Mesothelial cell of epicardium (in vitro differentiated cells): Measurements from ENCODE around the gene UBXN6. TPM values are rescaled to one million over a fixed set of nuclear protein-coding genes. Genes with fewer than 3 reads are reported as not detected.

Experiments
- DNase-seq, 2 experiments: peaks; one replicate each; pipeline ENCODE4 v3.0.0; 2021; ENCODE audit warnings: low spot score in 2 of 2; ENCODE audit not compliant: unreplicated experiment in 2 of 2
- H3K27ac Mint-ChIP-seq: 2 replicates; pipeline ENCODE4 v1.8.0; 2021; ENCODE audit warnings: mixed read lengths
- H3K27me3 Mint-ChIP-seq: 2 replicates; pipeline ENCODE4 v1.8.0; 2021; ENCODE audit warnings: low read depth, mixed read lengths
- H3K36me3 Mint-ChIP-seq: 2 replicates; pipeline ENCODE4 v1.8.0; 2021; ENCODE audit warnings: mixed read lengths
- H3K4me1 Mint-ChIP-seq: 2 replicates; pipeline ENCODE4 v1.8.0; 2021; ENCODE audit warnings: mixed read lengths
- H3K4me3 Mint-ChIP-seq: 2 replicates; pipeline ENCODE4 v1.8.0; 2021; ENCODE audit warnings: mild to moderate bottlenecking, moderate library complexity, mixed read lengths
- H3K9me3 Mint-ChIP-seq: 2 replicates; pipeline ENCODE4 v1.8.0; 2021; ENCODE audit warnings: mixed read lengths
- total RNA-seq: library from RNA; stranded (reverse); gene quantifications from 3 replicates; pipeline ENCODE4 v1.2.1, GENCODE V29; 2021
- TF ChIP-seq, protein P1 (sequence below): fragments of 200-600 bp; sonication (generic); IDR thresholded peaks from one replicate; pipeline ENCODE4 v1.5.0; 2021; ENCODE audit warnings: antibody characterized with exemption; ENCODE audit not compliant: unreplicated experiment

UBXN6 gene, protein sequence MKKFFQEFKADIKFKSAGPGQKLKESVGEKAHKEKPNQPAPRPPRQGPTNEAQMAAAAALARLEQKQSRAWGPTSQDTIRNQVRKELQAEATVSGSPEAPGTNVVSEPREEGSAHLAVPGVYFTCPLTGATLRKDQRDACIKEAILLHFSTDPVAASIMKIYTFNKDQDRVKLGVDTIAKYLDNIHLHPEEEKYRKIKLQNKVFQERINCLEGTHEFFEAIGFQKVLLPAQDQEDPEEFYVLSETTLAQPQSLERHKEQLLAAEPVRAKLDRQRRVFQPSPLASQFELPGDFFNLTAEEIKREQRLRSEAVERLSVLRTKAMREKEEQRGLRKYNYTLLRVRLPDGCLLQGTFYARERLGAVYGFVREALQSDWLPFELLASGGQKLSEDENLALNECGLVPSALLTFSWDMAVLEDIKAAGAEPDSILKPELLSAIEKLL
- 67.7 to 71.0 TPM (median 69.9 TPM) in 3 replicates for total RNA-seq

DNA sequence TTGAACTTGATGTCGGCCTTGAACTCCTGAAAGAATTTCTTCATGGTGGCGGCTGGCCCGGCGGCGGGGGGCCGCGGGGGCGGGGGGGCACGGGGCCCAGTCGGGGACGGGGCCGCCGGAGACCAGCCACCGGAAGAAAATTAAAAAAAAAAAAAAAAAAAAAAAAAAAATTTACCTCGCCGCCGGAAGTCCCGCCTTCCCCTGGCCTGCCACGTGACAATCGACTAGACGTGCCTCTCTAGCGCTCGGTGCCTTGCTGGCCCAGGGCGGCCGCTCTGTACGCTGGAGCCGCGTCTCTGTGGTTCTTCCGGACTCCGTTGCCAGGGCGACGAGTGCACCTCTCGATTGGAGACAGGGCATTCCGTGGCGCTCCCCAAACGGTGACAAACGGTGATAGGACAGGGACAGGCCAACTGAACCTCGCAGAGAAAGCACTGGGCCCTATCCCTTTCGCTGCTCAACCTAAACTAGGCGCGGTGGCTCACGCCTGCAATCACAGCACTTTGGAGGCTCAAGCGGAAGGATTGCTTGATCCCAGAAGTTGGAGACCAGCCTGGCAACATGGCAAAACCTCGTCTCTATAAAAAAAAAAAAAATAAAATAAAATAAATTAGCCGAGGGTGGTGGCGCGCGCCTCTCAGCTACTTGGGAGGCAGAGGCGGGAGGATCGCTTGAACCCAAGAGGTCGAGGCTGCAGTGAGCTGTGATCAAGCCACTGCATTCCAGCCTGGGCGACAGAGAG is at the start of gene UBXN6:
Gene UBXN6, minus strand, starts transcription at position 141 of the 742 bp plus-strand sequence. Its CDS starts 97 bp downstream, at position 44.
- Mint-ChIP-seq H3K27ac (peak within 1 kb of the TSS; percentile 99), H3K4me3 (peak within 1 kb of the TSS; percentile 88), H3K4me1 (peaks cover 25% of the 10 kb centered on the region), H3K9me3 (no peaks in the 10 kb centered on the region), H3K36me3 (no peaks in the 10 kb centered on the region), H3K27me3 (no peaks in the 10 kb centered on the region)
- peak; percentile 94 to 95 for DNase-seq
- TF ChIP-seq, protein P1, sequence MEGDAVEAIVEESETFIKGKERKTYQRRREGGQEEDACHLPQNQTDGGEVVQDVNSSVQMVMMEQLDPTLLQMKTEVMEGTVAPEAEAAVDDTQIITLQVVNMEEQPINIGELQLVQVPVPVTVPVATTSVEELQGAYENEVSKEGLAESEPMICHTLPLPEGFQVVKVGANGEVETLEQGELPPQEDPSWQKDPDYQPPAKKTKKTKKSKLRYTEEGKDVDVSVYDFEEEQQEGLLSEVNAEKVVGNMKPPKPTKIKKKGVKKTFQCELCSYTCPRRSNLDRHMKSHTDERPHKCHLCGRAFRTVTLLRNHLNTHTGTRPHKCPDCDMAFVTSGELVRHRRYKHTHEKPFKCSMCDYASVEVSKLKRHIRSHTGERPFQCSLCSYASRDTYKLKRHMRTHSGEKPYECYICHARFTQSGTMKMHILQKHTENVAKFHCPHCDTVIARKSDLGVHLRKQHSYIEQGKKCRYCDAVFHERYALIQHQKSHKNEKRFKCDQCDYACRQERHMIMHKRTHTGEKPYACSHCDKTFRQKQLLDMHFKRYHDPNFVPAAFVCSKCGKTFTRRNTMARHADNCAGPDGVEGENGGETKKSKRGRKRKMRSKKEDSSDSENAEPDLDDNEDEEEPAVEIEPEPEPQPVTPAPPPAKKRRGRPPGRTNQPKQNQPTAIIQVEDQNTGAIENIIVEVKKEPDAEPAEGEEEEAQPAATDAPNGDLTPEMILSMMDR: no peak

DNA sequence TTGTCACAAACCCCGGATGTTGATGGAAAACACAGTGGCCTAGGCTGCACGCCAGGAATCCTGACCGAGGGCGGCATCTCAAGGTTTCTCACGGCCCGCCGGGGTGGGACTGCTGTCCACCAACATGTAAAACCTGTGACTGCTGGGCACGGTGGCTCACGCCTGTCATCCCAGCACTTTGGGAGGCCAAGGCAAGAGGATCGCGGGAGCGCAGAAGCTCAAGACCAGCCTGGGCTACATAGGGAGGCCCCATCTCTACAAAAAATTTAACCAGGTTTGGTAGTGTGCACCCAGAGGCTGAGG is 49.5 kb upstream of the UBXN6 start:
- Mint-ChIP-seq H3K27ac (no peak overlapping the region), H3K4me1 (no peaks in the 10 kb centered on the region), H3K4me3 (no peak overlapping the region), H3K36me3 (peaks cover 15% of the 10 kb centered on the region), H3K9me3 (no peaks in the 10 kb centered on the region), H3K27me3 (no peaks in the 10 kb centered on the region)
- TF ChIP-seq, protein P1: no peak
- peak in 1 of 2 experiments; percentile 18 for DNase-seq

DNA sequence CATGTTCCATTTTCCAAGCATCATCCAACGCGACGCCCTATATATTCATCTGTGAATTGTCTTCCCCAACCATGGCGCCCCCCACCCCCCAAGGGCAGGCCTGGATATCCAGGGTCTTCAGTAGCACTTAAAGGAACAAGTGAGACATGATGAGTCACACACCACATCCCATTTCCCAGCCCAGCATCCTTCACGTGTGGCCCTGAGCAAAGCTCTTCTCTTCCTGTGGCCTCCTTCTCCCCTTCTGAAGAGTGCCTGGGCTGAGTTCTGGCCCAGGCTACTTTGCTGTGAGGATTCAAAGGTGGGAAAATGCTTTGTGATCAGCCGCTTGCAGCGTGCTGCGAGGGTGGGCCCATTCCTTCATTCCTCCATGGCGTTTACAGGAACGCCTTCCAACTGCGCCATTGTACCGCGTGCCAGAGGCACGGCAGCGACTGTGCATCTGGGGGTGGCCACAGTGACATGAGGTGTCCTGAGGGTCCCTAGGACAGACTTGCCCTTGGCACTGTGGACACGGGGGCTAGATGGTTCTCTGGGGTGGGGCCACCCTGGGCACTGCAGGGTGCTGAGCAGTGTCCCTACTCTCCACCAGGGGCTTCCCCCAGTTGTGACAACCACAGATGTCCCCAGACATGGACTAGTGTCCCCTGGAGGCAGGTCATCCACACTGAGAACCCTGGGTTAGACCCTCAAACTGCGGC is 49.0 kb upstream of the UBXN6 start:
- Mint-ChIP-seq H3K27ac (peak overlapping the region; percentile 38), H3K4me1 (no peaks in the 10 kb centered on the region), H3K27me3 (no peaks in the 10 kb centered on the region), H3K9me3 (no peaks in the 10 kb centered on the region), H3K4me3 (no peak overlapping the region), H3K36me3 (peaks cover 15% of the 10 kb centered on the region)
- DNase-seq: no peak
- TF ChIP-seq, protein P1: no peak

DNA sequence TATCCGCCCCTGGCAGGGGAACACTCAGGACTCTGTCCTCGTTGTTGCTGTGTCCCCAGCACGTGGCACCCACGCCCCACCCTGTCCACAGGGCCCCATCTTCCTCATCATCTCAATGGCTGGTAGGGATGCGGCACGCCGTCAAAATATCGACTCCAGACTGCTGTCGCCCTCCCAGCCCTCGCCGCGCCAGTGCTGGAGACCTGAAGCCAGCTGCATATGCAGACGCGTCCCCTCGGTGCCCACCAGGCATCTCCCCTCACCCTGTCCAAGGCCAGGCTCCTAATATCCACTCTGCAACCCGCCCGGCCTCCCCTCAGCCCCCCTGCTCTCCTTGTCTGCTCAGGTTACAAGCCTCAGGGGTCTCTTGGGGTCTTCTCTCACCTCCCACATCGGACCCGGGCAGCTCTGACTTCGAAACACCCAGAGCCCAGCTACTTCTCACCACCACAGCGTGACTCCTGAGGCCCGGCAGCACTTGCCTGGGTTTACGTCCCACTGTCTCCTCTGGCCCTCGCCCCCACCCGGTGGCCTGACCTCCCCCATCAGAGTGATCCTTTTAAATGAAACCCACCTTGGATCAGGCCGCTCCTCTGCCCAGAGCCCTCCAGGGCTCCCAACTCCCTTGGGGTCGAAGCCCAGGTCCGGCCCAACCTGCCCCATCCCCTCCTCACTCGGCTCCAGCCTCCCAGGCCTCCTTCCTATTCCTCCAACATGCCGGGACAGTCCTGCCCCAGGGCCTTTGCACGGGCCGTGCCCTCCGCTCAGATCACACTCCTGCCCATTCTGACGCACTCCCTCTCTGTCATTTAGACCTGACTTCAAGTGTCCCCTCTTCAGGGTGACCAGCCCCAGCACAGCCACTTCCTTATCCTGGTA is 48.2 kb upstream of the UBXN6 start:
- Mint-ChIP-seq H3K27me3 (no peaks in the 10 kb centered on the region), H3K27ac (no peak overlapping the region), H3K36me3 (peaks cover 15% of the 10 kb centered on the region), H3K9me3 (no peaks in the 10 kb centered on the region), H3K4me1 (no peaks in the 10 kb centered on the region), H3K4me3 (no peak overlapping the region)
- TF ChIP-seq, protein P1: no peak
- no peak for DNase-seq
